Keratinocyte (primary cell): ENCODE data around the gene LILRB2. TPM values are rescaled to one million over a fixed set of nuclear protein-coding genes. Genes with fewer than 3 reads are reported as not detected.

ENCODE experiments used
- DNase-seq: peaks from one replicate; pipeline ENCODE4 v3.0.0-alpha.2; 2011; ENCODE audit warnings: low read depth, missing footprints, low spot score
- FAIRE-seq: peaks from 2 replicates; lab custom pipeline; 2011; peaks lifted over from hg19 to GRCh38; lab: Jason Lieb, UNC
- H2AFZ ChIP-seq: 2 replicates; pipeline ENCODE4 v1.6.0; 2012; ENCODE audit warnings: low read length, control low read depth, inconsistent platforms; ENCODE audit not compliant: control insufficient read depth
- H3K27ac ChIP-seq: 2 replicates; pipeline ENCODE4 v1.5.1; 2011; ENCODE audit warnings: low read length; ENCODE audit not compliant: control insufficient read depth, insufficient read depth
- H3K27me3 ChIP-seq: 3 replicates; pipeline ENCODE4 v1.6.0; 2011; ENCODE audit warnings: low read length; ENCODE audit not compliant: control insufficient read depth, insufficient read depth; ENCODE audit errors: extremely low read depth
- H3K36me3 ChIP-seq, 2 experiments: 2 replicates in 1 of 2; 3 replicates in 1 of 2; pipeline ENCODE4 v1.5.1; 2011; ENCODE audit warnings: low read length in 2 of 2, mild to moderate bottlenecking in 1 of 2; ENCODE audit not compliant: control insufficient read depth in 2 of 2, insufficient read depth in 2 of 2; ENCODE audit errors: extremely low read depth in 1 of 2
- H3K4me1 ChIP-seq: 3 replicates; pipeline ENCODE4 v1.5.1; 2011; ENCODE audit warnings: low read length; ENCODE audit not compliant: control insufficient read depth, insufficient read depth; ENCODE audit errors: extremely low read depth
- H3K4me2 ChIP-seq: 3 replicates; pipeline ENCODE4 v1.6.0; 2011; ENCODE audit warnings: low read depth, low read length; ENCODE audit not compliant: control insufficient read depth, insufficient read depth; ENCODE audit errors: extremely low read depth
- H3K4me3 ChIP-seq, 3 experiments: fragments of 200-600 bp in 1 of 3; sonication (generic) in 1 of 3; 2 replicates in 2 of 3; 3 replicates in 1 of 3; pipeline ENCODE4 v1.5.1; 2011 to 2016; ENCODE audit warnings: low read length in 3 of 3, mild to moderate bottlenecking in 3 of 3, control low read depth in 2 of 3, inconsistent platforms in 1 of 3, low read depth in 1 of 3, mixed read lengths in 1 of 3, mixed run types in 1 of 3, moderate library complexity in 1 of 3; ENCODE audit not compliant: control insufficient read depth in 2 of 3, insufficient read depth in 2 of 3; ENCODE audit errors: extremely low read depth in 1 of 3
- H3K79me2 ChIP-seq: 2 replicates; pipeline ENCODE4 v1.6.0; 2012; ENCODE audit warnings: low read length; ENCODE audit not compliant: control insufficient read depth, insufficient read depth
- H3K9ac ChIP-seq: 3 replicates; pipeline ENCODE4 v1.6.0; 2011; ENCODE audit warnings: low read length; ENCODE audit not compliant: control insufficient read depth, insufficient read depth; ENCODE audit errors: extremely low read depth
- H3K9me1 ChIP-seq: 3 replicates; pipeline ENCODE4 v1.6.0; 2011; ENCODE audit warnings: low read length; ENCODE audit not compliant: control insufficient read depth, insufficient read depth; ENCODE audit errors: extremely low read depth
- H3K9me3 ChIP-seq: 2 replicates; pipeline ENCODE4 v1.5.1; 2012; ENCODE audit warnings: low read depth, low read length; ENCODE audit not compliant: control insufficient read depth
- H4K20me1 ChIP-seq: 3 replicates; pipeline ENCODE4 v1.6.0; 2011; ENCODE audit warnings: low read length; ENCODE audit not compliant: control insufficient read depth, insufficient read depth; ENCODE audit errors: extremely low read depth
- EZH2 ChIP-seq: IDR thresholded peaks from one replicate; pipeline ENCODE4 v1.6.1; 2012; ENCODE audit warnings: inconsistent platforms, mild to moderate bottlenecking, low read length, moderate library complexity
- dilution Hi-C: fragments of 300-500 bp; cut with MboI; formaldehyde crosslinking; loops from one replicate; pipeline ENCODE4 v1.7.0; 2020; ENCODE audit warnings: low sequenced_read_pairs; ENCODE audit not compliant: extremely low pct_ligation_motif_present
- polyA plus RNA-seq, 5 experiments: library from polyadenylated mRNA; depleted of rRNA in 3 of 5; stranded (reverse) in 3 of 5; stranded (forward) in 1 of 5; unstranded in 1 of 5; fragments of >200 nt; gene quantifications; 1 replicate in 1 of 5; 2 replicates in 3 of 5; 3 replicates in 1 of 5; pipeline versions ENCODE4 v1.2.1 to v1.2.3, GENCODE V29; 2011 to 2012; ENCODE audit warnings: missing spikeins in 2 of 5, low read depth in 1 of 5, low replicate concordance in 1 of 5
- TF ChIP-seq, protein P1 (sequence below), 3 experiments: IDR thresholded peaks in 1 of 3; conservative IDR thresholded peaks in 1 of 3; optimal IDR thresholded peaks in 1 of 3; 2 replicates in 2 of 3; 3 replicates in 1 of 3; pipeline versions ENCODE3 to v1.5.1; 2011; ENCODE audit warnings: low read length in 3 of 3, mild to moderate bottlenecking in 3 of 3, moderate library complexity in 2 of 3, control low read depth in 1 of 3, inconsistent platforms in 1 of 3; ENCODE audit not compliant: insufficient read depth in 2 of 3; ENCODE audit errors: extremely low read depth in 1 of 3

LILRB2 gene
- polyA plus RNA-seq, 1 donor (not counting 4 experiments of a cell fraction or from before 2014, with no cell fraction given): not detected

GRCh38 chr19:54299515-54299914 lies 18.6 kb upstream of the LILRB2 start:
- Histone ChIP-seq H3K9me1 (no peaks in the 10 kb centered on the region), H3K4me3 (no peak overlapping the region), H3K4me2 (no peak overlapping the region), H3K27me3 (no peaks in the 10 kb centered on the region), H3K27ac (no peak overlapping the region), H4K20me1 (no peaks in the 10 kb centered on the region), H3K36me3 (no peaks in the 10 kb centered on the region), H2AFZ (no peak overlapping the region), H3K9me3 (no peaks in the 10 kb centered on the region), H3K4me1 (no peaks in the 10 kb centered on the region), H3K9ac (no peak overlapping the region), H3K79me2 (no peaks in the 10 kb centered on the region)
- dilution Hi-C loops: no loop called here
- TF ChIP-seq, protein P1, sequence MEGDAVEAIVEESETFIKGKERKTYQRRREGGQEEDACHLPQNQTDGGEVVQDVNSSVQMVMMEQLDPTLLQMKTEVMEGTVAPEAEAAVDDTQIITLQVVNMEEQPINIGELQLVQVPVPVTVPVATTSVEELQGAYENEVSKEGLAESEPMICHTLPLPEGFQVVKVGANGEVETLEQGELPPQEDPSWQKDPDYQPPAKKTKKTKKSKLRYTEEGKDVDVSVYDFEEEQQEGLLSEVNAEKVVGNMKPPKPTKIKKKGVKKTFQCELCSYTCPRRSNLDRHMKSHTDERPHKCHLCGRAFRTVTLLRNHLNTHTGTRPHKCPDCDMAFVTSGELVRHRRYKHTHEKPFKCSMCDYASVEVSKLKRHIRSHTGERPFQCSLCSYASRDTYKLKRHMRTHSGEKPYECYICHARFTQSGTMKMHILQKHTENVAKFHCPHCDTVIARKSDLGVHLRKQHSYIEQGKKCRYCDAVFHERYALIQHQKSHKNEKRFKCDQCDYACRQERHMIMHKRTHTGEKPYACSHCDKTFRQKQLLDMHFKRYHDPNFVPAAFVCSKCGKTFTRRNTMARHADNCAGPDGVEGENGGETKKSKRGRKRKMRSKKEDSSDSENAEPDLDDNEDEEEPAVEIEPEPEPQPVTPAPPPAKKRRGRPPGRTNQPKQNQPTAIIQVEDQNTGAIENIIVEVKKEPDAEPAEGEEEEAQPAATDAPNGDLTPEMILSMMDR (optimal IDR thresholded peaks at IDR 0.05 in 1 of 3, IDR thresholded peaks at IDR 0.05 in 1 of 3, conservative IDR thresholded peaks at IDR 0.05 in 1 of 3; ENCODE audit: extremely low read depth in 1 of 3, insufficient read depth in 2 of 3, low read length in 3 of 3): no peak
- no peak for TF ChIP-seq EZH2
- no peak for DNase-seq
- no peak for FAIRE-seq

DNA sequence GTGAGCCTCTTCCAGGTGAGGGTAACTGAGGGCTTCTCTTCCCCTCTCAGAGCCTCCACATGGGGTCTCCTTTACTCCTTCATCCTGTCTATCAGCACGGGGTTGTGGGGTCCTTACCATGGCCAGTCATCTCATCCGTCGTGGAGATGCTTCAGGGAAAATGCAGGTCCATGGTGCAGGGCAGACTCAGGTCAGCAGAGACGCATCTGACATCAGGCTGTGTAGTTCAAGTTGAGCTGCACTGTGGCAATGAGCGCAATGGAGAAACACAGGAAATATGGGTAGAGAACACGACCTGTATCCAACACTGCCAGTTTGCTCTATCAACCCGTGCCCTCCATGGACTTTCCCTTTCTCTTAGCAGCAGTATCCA lies 18.2 kb upstream of the LILRB2 start:
- DNase-seq (no peak), FAIRE-seq (no peak)
- dilution Hi-C loops: no loop called here
- H4K20me1 ChIP-seq: no peaks in the 10 kb centered on the region
- H3K9me3 ChIP-seq: no peaks in the 10 kb centered on the region
- TF ChIP-seq, protein P1 (optimal IDR thresholded peaks at IDR 0.05 in 1 of 3, IDR thresholded peaks at IDR 0.05 in 1 of 3, conservative IDR thresholded peaks at IDR 0.05 in 1 of 3; ENCODE audit: extremely low read depth in 1 of 3, insufficient read depth in 2 of 3, low read length in 3 of 3): no peak
- TF ChIP-seq EZH2: no peak
- no peaks in the 10 kb centered on the region for H3K27me3 ChIP-seq
- no peaks in the 10 kb centered on the region for H3K36me3 ChIP-seq
- H2AFZ ChIP-seq: no peak overlapping the region
- H3K4me2 ChIP-seq: no peak overlapping the region
- H3K79me2 ChIP-seq: no peaks in the 10 kb centered on the region
- no peaks in the 10 kb centered on the region for H3K9me1 ChIP-seq
- H3K27ac ChIP-seq: no peak overlapping the region
- no peak overlapping the region for H3K9ac ChIP-seq
- no peak overlapping the region for H3K4me3 ChIP-seq
- H3K4me1 ChIP-seq: no peaks in the 10 kb centered on the region
